Measurements from ENCODE around the gene SMDT1. TPM values are rescaled to one million over a fixed set of nuclear protein-coding genes. Genes with fewer than 3 reads are reported as not detected.
"Not testable (repeated sequence)": the region's sequence is repeated elsewhere in the genome, so short reads cannot be mapped to it uniquely, and the experiment has no call there.

SMDT1 gene
- total RNA-seq, 4 donors from 2014 or later = 9.9 to 16.2 (median 12.2) TPM

DNA sequence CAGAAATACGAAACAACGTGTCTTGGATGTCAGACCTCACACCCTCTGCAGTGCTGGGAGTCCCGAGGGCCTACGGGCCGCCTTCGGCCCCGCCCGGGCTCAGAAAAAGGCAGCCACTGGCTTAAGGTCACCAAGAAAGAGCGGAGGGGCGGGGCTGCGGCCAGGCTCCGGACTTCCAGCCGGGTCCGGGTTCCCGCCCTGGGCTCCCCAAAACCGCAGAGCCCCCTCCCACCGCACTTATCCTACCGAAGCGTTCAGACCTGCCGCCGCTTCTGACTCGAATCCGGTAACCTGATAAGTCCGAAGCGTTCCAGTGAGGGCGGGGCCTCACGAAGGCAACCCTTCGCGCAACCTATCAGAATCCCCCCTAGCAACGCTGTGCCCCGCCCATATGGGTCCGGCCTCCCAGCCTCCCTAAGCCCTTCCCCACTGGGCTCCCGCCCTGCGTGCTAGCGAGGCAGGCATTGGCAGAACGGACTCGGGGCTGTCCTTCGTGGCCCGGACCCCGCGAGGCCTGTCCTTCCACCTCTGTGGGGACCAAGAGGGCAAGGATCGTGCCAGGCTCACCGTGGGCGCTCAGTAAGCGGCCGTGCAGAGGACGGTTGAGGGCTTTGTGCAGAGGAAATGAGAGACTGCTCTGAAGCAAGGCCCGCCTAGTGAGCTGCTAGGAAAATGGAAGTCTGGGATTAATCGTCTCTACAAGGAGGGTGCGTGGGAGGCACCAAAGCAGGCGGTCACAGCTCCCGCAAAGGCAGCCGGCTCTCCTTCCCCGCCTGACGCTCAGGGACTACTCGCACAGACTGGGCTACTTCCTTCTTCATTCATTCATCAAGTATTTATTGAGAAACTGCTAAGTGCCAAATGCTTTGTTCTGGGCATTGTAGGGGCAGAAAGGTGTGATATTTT is 8.7 kb upstream of the SMDT1 start, which contains the start of gene NAGA:
Gene NAGA, minus strand, starts transcription at position 296 of the 906 bp plus-strand sequence. CDS start 515 bp downstream, outside the sequence.
- ATAC-seq (ENCODE audit: low FRiP score) (peak; percentile 96), DNase-seq (ENCODE audit: low spot score) (peak; percentile 79)
- no peak for TF ChIP-seq CTCF (IDR thresholded peaks at IDR 0.05)

DNA sequence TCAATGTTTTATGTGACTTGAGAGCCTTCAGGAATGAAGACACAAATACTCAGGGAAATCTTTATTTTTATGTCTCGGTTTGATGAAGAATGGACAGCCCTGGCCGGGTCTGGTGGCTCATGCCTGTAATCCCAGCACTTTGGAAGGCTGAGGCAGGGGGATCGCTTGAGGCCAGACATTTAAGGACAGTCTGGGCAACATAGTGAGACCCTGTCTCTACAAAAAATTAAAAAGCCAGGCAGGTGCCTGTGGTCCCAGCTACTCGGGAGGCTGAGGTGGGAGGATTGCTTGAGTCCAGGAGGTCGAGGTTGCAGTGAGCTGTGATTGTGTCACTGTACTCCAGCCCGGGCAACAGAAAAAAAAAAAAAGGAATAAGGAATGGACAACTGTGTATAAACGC is 8.0 kb upstream of the SMDT1 start:
- ATAC-seq (ENCODE audit: low FRiP score) = not testable (repeated sequence)

GRCh38 chr22:42072606-42073330 is 6.7 kb upstream of the SMDT1 start:
- no peak for ATAC-seq (ENCODE audit: low FRiP score)
- no peak for DNase-seq (ENCODE audit: low spot score)
- TF ChIP-seq CTCF (IDR thresholded peaks at IDR 0.05) = no peak

More for the DNA sequence above, 8.0 kb upstream of the SMDT1 start:
- not testable (repeated sequence) for DNase-seq (ENCODE audit: low spot score)

DNA sequence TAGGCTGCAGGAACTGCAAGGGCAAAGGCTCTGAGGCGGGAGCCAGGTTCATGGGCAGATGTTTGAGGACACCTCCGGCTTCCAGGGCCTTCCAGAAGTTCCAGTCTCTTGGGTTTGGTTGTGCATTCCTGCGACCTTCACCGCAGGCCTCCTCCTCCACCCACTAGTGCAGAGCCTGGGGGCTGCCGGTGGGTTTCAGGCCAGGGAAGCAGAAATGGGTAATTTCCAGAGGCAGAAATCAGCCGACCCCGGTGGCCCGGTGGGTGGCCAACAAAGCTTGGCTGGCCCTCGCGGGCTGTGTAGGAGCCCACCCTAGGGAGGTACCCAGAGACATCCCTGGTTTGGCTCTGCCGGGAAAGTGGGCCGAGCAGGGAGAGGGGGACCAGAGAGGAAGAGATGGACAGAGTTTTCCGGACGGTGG is 5.9 kb upstream of the SMDT1 start:
- DNase-seq (ENCODE audit: low spot score) (no peak), ATAC-seq (ENCODE audit: low FRiP score) (no peak)
- no peak for TF ChIP-seq CTCF (IDR thresholded peaks at IDR 0.05)

GRCh38 chr22:42074132-42074811 is 5.2 kb upstream of the SMDT1 start, which contains the start of gene PHETA2:
PHETA2 (plus strand) TSS chr22:42074248; CDS start chr22:42077294, 3,046 bp downstream.
- ATAC-seq (ENCODE audit: low FRiP score) (no peak), DNase-seq (ENCODE audit: low spot score) (no peak)
- no peak for TF ChIP-seq CTCF (IDR thresholded peaks at IDR 0.05)

DNA sequence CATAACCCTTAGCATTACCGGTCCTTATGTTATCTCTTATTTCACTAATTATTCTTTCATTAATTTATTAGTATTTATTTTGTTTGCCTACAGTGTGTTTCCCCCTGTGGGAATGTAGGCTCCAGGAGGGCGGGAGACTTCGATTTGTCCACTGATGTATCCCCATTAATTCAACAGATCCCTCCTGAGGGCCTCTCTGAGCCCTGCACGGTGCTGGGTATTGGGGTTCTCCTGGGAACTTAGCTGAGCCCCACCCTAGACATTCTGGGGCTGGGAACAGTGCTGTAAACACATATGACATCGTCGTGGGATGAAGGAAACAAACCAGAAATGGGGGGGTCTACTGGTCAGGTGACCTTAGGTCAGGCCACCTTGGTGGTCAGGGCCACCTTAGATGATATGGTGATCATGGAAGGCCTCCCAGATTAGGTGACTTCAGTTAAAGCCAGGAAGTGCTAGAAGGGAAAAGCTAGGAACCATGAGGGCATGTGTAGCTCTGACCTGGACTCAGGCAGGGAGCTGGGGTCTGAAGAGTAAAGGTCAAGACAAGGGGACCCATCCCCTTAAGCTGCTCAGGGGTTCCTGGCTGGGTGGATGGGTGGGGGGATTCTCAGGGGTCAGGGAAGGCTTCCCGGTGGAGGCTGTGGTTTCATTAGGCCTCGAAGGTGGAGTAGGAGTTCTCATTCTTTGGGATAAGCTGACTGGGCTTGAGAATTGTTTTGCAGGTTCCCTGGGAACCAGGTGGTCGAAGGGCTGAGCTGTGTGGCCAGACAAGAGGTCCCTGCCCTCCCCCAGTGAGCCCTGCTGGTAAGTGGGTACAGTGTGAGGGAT is 4.4 kb upstream of the SMDT1 start:
- TF ChIP-seq CTCF (IDR thresholded peaks at IDR 0.05) = no peak
- ATAC-seq (ENCODE audit: low FRiP score) = no peak
- no peak for DNase-seq (ENCODE audit: low spot score)
